Neural crest cell (in vitro differentiated cells): ENCODE results near the gene ACOT13. TPM values are rescaled to one million over a fixed set of nuclear protein-coding genes. Genes with fewer than 3 reads are reported as not detected.
"Not testable (repeated sequence)": the region's sequence is repeated elsewhere in the genome, so short reads cannot be mapped to it uniquely, and the experiment has no call there.

Experiments
- DNase-seq: peaks from one replicate; pipeline ENCODE4 v3.0.0; 2021; ENCODE audit warnings: low read depth, mixed read lengths, low spot score
- H3K27ac Mint-ChIP-seq: one replicate; pipeline ENCODE4 v1.8.0; 2021; ENCODE audit warnings: mild to moderate bottlenecking, mixed read lengths; ENCODE audit not compliant: unreplicated experiment
- H3K27me3 Mint-ChIP-seq: 2 replicates; pipeline ENCODE4 v1.8.0; 2021; ENCODE audit warnings: low read depth, mild to moderate bottlenecking, mixed read lengths
- H3K36me3 Mint-ChIP-seq: 2 replicates; pipeline ENCODE4 v1.8.0; 2021; ENCODE audit warnings: low read depth, mild to moderate bottlenecking, mixed read lengths
- H3K4me1 Mint-ChIP-seq: 2 replicates; pipeline ENCODE4 v1.8.0; 2021; ENCODE audit warnings: mixed read lengths
- H3K4me3 Mint-ChIP-seq: one replicate; pipeline ENCODE4 v1.8.0; 2021; ENCODE audit warnings: mild to moderate bottlenecking, mixed read lengths
- H3K9me3 Mint-ChIP-seq: 2 replicates; pipeline ENCODE4 v1.8.0; 2021; ENCODE audit warnings: mixed read lengths
- total RNA-seq: library from RNA; stranded (reverse); gene quantifications from 2 replicates; pipeline ENCODE4 v1.2.1, GENCODE V29; 2021
- TF ChIP-seq, protein P1 (sequence below): fragments of 200-600 bp; sonication (generic); conservative IDR thresholded peaks from 2 replicates; pipeline ENCODE4 v1.5.0; 2021; ENCODE audit warnings: antibody characterized with exemption, mild to moderate bottlenecking

Gene ACOT13
- total RNA-seq, 1 donor from 2014 or later, result 27.4 TPM

DNA sequence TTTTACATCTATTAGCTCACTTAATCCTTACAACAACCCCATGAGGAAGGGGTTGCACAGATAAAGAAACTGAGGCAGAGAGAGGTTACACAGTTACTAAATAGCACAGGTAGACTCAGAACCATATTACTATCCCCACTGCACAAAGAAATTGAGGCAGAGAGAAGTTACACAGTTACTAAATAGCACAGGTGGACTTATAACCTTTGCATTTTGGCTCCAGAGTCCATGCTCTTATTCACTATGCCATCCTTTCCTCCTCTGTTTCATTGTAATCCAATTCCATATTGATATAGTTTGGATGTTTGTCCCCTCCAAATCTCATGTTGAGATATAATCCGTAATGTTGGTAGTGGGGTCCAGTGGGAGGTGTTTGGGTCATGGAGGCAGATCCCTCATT lies 3.7 kb upstream of the ACOT13 start:
- H3K27ac Mint-ChIP-seq, result no peak overlapping the region
- H3K4me3 Mint-ChIP-seq, result peak overlapping the region; percentile 73
- no peaks in the 10 kb centered on the region for H3K9me3 Mint-ChIP-seq
- H3K4me1 Mint-ChIP-seq, result peaks cover 35% of the 10 kb centered on the region
- TF ChIP-seq, protein P1, sequence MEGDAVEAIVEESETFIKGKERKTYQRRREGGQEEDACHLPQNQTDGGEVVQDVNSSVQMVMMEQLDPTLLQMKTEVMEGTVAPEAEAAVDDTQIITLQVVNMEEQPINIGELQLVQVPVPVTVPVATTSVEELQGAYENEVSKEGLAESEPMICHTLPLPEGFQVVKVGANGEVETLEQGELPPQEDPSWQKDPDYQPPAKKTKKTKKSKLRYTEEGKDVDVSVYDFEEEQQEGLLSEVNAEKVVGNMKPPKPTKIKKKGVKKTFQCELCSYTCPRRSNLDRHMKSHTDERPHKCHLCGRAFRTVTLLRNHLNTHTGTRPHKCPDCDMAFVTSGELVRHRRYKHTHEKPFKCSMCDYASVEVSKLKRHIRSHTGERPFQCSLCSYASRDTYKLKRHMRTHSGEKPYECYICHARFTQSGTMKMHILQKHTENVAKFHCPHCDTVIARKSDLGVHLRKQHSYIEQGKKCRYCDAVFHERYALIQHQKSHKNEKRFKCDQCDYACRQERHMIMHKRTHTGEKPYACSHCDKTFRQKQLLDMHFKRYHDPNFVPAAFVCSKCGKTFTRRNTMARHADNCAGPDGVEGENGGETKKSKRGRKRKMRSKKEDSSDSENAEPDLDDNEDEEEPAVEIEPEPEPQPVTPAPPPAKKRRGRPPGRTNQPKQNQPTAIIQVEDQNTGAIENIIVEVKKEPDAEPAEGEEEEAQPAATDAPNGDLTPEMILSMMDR, result no peak
- H3K27me3 Mint-ChIP-seq, result no peaks in the 10 kb centered on the region
- no peak for DNase-seq
- H3K36me3 Mint-ChIP-seq, result peaks cover 18% of the 10 kb centered on the region

DNA sequence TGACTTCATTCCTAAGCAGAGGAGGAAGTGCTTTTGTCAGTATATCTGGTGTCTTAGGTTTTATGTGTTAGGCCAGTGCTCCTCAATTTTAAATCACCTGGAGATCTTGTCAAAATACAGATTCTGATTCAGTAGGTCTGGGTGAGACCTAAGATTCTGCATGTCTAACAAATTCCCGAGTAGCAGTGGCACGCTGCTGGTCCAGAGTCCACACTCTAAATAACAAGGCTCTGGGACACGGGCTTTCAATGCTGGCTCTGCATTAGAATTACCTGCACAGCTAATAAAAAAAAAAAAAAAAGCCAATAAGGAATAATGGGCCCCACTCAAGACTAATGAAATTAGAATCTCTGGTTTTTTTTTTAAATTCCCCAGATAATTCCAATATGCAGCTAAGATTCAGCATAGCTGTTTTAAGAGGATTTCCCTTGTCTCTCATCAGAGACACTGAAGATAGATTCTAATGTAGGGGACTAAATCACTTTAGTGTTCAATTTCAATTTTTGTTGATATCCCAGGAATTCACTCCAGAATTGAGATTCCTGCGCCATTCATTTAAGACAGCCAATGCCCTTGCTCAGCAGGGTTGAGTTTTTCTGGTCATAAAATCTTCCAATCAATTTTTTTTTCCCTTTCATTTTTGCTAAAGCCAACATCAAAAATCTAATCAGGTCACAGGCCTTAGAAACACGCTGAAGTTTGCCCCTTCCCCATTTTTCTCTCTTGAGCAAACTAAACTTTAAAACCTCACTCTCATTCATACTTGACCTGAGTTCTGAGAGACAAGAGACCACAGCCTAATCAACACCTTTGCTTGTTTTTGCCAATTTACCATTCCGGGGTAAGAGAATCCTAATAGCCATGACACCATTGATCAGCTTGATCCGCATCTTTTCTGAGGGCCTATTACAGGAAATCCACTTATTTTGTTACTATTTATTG lies 2.6 kb upstream of the ACOT13 start:
- TF ChIP-seq, protein P1, result no peak
- peaks cover 4% of the 10 kb centered on the region for H3K9me3 Mint-ChIP-seq
- H3K27ac Mint-ChIP-seq, result no peak overlapping the region
- H3K4me3 Mint-ChIP-seq, result peak overlapping the region; percentile 95
- no peak for DNase-seq
- H3K36me3 Mint-ChIP-seq, result peaks cover 21% of the 10 kb centered on the region
- no peaks in the 10 kb centered on the region for H3K27me3 Mint-ChIP-seq
- peaks cover 35% of the 10 kb centered on the region for H3K4me1 Mint-ChIP-seq

DNA sequence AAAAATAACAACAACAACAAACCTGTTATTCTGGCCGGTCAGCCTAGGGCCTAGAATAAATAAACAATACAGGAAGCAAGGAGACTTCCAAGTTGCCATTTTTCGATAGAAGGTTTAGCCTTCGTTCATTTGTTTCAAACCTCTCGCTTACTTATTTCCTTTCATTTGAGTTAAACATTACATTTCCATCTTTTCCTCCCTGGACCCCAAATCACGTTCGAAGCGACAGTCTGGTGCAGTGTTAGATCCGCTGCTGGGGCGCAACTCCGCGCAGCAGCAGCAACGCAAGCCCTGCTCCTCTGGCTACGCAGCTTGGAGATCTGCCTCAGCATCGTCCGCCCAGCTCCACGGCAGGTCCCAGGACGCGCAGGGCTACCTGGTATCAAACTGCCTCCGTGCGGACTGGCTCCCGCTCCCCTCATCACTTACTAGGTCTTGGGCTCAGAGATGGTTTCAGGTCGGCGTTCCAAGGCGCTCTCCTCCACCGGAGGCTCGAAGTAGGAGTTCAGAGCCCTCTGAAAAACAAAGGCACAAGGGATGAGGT lies 708 bp upstream of the ACOT13 start:
- no peaks in the 10 kb centered on the region for H3K27me3 Mint-ChIP-seq
- H3K9me3 Mint-ChIP-seq, result peaks cover 10% of the 10 kb centered on the region
- TF ChIP-seq, protein P1, result no peak
- peaks cover 32% of the 10 kb centered on the region for H3K36me3 Mint-ChIP-seq
- peak overlapping the region; percentile 99 for H3K27ac Mint-ChIP-seq
- no peak for DNase-seq
- peaks cover 35% of the 10 kb centered on the region for H3K4me1 Mint-ChIP-seq
- peak overlapping the region; percentile 95 for H3K4me3 Mint-ChIP-seq

DNA sequence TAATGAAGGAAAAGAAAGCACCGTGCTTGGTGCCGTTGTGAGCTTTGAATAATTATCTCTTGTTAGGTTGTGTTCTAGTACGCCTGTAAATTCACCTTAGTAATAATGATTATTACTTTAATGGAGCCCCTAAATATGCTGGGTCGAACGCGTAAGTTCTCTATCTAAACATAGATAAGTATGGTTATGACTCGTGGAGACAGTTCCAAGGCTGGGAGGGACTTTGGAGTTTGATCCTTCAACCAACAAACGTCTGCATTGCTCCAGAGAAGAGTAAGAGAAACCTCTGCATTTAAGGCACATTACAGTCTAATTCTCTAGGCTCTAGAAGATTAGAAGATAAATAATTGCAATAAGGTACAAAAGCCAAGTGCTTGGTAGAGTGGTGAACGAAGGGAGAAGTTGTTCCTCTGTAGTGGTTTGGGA lies 514 bp downstream of the ACOT13 start:
- Mint-ChIP-seq H3K4me3 (peak overlapping the region; percentile 95), H3K9me3 (peaks cover 10% of the 10 kb centered on the region), H3K27ac (peak overlapping the region; percentile 100), H3K27me3 (no peaks in the 10 kb centered on the region), H3K36me3 (peaks cover 32% of the 10 kb centered on the region), H3K4me1 (peaks cover 35% of the 10 kb centered on the region)
- DNase-seq, result no peak
- TF ChIP-seq, protein P1, result no peak

DNA sequence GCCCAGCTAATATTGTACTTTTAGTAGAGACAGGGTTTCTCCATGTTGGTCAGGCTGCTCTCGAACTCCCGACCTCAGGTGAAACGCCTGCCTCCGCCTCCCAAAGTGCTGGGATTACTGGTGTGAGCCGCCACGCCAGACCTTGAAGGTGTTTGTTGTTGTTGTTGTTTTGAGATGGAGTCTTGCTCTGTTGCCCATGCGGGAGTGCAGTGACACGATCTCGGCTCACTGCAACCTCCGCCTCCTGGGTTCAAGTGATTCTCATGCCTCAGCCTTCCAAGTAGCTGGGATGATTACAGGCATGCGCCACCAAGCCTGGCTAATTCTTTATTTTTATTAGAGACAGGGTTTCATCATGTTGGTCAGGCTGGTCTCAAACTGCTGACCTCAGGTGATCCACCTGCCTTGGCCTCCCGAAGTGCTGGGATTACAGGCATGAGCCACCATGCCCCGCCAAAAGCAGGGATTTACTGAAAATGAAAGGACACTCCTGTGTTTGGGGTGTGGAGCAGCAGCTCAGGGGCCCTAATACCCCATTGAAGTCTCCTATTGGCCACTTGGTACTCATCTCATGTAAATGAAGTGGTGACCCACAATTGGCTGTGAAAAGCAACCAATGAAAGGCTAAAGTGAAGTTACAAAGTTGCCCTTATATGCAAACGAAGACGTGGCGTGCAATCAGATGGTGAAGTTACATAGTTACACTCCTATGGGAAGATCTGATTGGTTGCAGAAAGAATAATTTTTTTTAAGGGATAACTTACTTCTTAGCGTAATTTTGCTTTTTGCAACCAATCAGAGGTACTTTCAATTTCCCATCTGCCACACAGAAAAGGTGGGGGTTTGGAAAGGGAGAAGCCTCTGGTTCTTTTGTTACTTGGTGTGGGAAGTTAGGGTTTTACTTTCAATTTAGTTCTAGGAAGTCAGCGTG lies 1.5 kb downstream of the ACOT13 start:
- not testable (repeated sequence) for DNase-seq, H3K27me3 Mint-ChIP-seq, H3K27ac Mint-ChIP-seq
- Mint-ChIP-seq H3K36me3 (peaks cover 34% of the 10 kb centered on the region), H3K9me3 (peaks cover 14% of the 10 kb centered on the region), H3K4me3 (peak overlapping the region; percentile 80), H3K4me1 (peaks cover 35% of the 10 kb centered on the region)
